Type B pancreatic cell (in vitro differentiated cells): ENCODE results near the gene NR1I3. TPM values are rescaled to one million over a fixed set of nuclear protein-coding genes. Genes with fewer than 3 reads are reported as not detected.

ENCODE experiments used
- DNase-seq: peaks from one replicate; pipeline ENCODE4 v3.0.0; 2021; ENCODE audit warnings: mixed read lengths; ENCODE audit not compliant: unreplicated experiment; ENCODE audit errors: extremely low spot score
- H3K27ac Mint-ChIP-seq: 2 replicates; pipeline ENCODE4 v1.8.0; 2021; ENCODE audit warnings: mild to moderate bottlenecking, mixed read lengths
- H3K27me3 Mint-ChIP-seq: 2 replicates; pipeline ENCODE4 v1.8.0; 2021; ENCODE audit warnings: mixed read lengths
- H3K36me3 Mint-ChIP-seq: 2 replicates; pipeline ENCODE4 v1.8.0; 2021; ENCODE audit warnings: mixed read lengths
- H3K4me1 Mint-ChIP-seq: one replicate; pipeline ENCODE4 v1.8.0; 2021; ENCODE audit warnings: mixed read lengths; ENCODE audit not compliant: unreplicated experiment
- H3K4me3 Mint-ChIP-seq: 2 replicates; pipeline ENCODE4 v1.8.0; 2021; ENCODE audit warnings: mild to moderate bottlenecking, mixed read lengths
- H3K9me3 Mint-ChIP-seq: 2 replicates; pipeline ENCODE4 v1.8.0; 2021; ENCODE audit warnings: mixed read lengths
- total RNA-seq: library from RNA; stranded (reverse); gene quantifications from 2 replicates; pipeline ENCODE4 v1.2.1, GENCODE V29; 2021; ENCODE audit warnings: low replicate concordance
- TF ChIP-seq, protein P1 (sequence below): fragments of 200-600 bp; sonication (generic); conservative IDR thresholded peaks from 2 replicates; pipeline ENCODE4 v1.5.0; 2021; ENCODE audit warnings: antibody characterized with exemption, mild to moderate bottlenecking

The NR1I3 gene
- total RNA-seq, 1 donor from 2014 or later = not detected

DNA sequence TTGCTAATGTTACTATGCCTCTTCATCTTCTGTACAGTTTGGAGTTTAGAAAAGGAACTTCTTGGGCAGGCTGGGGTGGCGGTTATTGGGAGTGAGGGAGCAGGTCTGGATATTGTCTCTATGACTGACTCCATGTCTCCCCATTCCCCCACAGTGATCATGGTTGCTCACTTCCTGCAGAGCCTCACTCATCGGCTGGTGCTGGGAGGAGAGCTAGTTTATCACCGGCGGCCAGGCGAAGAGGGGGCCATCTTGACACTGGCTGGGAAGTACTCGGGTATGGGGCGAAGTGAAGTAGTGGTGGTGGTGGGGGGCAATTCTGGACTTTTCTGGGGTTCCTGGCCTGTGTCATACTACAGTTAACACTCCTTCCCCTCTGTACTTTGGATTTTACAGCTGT is 10.0 kb downstream of the NR1I3 start:
- Mint-ChIP-seq H3K4me1 (peaks cover 25% of the 10 kb centered on the region), H3K27me3 (peaks cover 5% of the 10 kb centered on the region), H3K9me3 (no peaks in the 10 kb centered on the region), H3K36me3 (peaks cover 4% of the 10 kb centered on the region), H3K4me3 (peak overlapping the region; percentile 57), H3K27ac (no peak overlapping the region)
- TF ChIP-seq, protein P1, sequence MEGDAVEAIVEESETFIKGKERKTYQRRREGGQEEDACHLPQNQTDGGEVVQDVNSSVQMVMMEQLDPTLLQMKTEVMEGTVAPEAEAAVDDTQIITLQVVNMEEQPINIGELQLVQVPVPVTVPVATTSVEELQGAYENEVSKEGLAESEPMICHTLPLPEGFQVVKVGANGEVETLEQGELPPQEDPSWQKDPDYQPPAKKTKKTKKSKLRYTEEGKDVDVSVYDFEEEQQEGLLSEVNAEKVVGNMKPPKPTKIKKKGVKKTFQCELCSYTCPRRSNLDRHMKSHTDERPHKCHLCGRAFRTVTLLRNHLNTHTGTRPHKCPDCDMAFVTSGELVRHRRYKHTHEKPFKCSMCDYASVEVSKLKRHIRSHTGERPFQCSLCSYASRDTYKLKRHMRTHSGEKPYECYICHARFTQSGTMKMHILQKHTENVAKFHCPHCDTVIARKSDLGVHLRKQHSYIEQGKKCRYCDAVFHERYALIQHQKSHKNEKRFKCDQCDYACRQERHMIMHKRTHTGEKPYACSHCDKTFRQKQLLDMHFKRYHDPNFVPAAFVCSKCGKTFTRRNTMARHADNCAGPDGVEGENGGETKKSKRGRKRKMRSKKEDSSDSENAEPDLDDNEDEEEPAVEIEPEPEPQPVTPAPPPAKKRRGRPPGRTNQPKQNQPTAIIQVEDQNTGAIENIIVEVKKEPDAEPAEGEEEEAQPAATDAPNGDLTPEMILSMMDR = no peak
- no peak for DNase-seq

DNA sequence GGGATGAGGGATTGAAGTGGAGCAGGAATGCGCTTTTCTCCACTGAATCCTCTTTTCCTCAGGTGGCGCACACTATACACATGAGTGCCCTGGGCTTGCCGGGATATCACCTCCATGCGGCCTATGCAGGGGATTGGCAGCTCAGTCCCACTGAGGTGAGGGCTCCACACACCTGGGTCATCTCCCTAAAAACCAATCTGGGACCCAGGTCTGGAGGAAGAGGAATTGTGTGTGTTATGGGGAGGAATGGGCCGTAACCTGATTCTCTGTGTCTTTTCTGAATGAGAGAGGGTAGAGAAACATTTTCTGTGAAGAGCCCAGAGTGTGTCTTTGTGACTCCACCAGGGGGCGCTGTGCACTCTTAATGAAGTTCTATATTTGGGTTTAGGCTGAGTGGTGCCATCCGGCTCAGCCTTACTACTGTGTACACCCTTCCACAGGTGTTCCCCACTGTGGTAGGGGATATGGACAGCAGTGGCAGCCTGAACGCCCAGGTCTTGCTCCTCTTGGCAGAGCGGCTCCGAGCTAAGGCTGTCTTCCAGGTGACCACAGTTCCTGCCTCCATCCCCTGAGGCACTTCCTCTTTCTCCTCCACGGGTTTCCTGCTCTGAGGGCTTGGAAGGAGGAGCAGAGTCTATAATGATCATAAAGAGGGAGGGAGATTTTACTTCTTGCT is 10.7 kb downstream of the NR1I3 start:
- DNase-seq = peak; percentile 80
- no peaks in the 10 kb centered on the region for H3K9me3 Mint-ChIP-seq
- TF ChIP-seq, protein P1 = peak; percentile 95
- peak overlapping the region; percentile 100 for H3K4me3 Mint-ChIP-seq
- H3K27ac Mint-ChIP-seq = peak overlapping the region; percentile 96
- peaks cover 25% of the 10 kb centered on the region for H3K4me1 Mint-ChIP-seq
- H3K27me3 Mint-ChIP-seq = peaks cover 5% of the 10 kb centered on the region
- peaks cover 4% of the 10 kb centered on the region for H3K36me3 Mint-ChIP-seq

DNA sequence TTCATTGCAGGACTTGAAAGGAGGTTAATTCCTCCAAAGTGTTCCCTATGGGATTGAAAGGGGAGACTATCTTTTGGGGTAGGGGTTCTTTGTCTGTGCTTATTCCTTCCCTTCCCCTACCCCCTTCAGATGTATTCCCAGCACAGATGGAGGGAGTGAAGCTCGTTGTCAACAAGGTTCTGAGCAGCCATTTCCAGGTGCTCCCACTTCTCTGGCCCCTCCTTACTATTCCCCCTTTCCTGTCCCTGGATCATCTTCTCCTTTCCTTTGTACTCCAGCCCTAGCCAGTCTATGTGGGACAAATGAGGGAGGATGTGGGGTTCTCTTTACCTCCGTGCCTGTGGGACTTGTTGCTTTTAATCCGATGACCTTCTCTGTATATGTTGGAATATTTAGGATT is 11.2 kb downstream of the NR1I3 start:
- Mint-ChIP-seq H3K27ac (peak overlapping the region; percentile 96), H3K4me1 (peaks cover 25% of the 10 kb centered on the region), H3K9me3 (no peaks in the 10 kb centered on the region), H3K27me3 (peaks cover 5% of the 10 kb centered on the region), H3K4me3 (peak overlapping the region; percentile 100), H3K36me3 (peaks cover 4% of the 10 kb centered on the region)
- DNase-seq = no peak
- TF ChIP-seq, protein P1 = no peak

DNA sequence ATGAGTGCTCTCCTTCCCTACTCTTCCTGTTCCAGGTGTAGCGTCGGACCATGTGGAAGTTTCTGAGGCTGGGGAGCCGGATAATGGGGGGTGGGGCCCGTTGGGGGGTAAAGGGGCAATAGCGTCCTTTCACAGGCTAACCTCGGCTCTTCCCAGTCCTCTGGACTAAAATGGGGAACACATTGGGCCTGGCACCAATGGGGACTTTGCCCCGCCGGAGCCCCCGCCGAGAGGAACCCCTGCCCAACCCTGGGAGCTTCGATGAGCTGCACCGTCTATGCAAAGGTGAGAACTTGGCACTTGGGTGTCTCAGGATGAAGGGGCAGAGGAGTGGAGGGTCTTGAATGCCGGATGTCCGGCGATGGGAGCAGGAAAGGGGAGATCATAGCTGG is 11.7 kb downstream of the NR1I3 start:
- Mint-ChIP-seq H3K27ac (peak overlapping the region; percentile 96), H3K27me3 (peaks cover 5% of the 10 kb centered on the region), H3K4me3 (peak overlapping the region; percentile 100), H3K9me3 (no peaks in the 10 kb centered on the region), H3K36me3 (peaks cover 4% of the 10 kb centered on the region), H3K4me1 (peaks cover 25% of the 10 kb centered on the region)
- DNase-seq = no peak
- TF ChIP-seq, protein P1 = no peak

DNA sequence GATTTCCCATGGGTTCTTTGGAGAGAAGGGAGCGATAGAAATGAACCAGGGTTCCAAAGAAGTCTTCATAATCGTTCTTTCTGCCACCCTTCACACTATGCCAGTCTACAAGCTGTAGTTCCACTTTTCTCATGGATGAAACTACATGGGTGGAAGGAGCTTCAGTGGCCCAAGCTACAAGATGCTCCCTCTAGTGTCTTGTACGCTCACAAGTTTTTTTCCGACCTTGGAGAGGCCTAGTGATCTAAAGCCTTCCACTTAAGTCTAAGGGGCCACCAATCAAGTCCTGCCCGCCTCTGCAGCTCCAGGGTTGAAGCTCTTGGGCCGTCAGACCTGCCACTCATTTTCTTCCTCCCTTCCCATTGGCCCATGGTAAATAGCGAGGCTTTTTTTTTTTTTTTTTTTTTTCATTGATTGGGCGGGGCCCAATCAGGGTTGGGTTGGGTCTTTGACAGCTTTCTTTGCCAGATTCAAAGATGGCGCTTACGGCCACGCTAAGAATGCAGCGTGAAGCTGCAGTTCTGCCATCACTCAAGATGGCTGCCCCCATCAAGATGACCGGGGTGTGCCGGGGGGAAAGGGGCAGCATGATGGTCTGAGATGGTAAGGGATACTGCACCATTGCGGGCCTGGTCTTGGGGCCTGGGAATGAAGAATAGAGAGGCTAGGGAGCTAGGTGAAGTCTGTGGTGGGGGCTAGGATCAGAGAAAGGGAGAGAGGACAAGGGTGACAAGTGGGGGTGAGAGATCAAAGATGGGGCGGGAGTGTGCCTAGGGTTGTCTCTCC is 12.3 kb downstream of the NR1I3 start, which contains the start of gene TOMM40L:
Gene TOMM40L, plus strand, starts transcription at position 527 of the 786 bp plus-strand sequence. CDS start 430 bp downstream, outside the sequence.
- Mint-ChIP-seq H3K27ac (peak within 1 kb of the TSS; percentile 96), H3K9me3 (no peaks in the 10 kb centered on the region), H3K4me1 (peaks cover 25% of the 10 kb centered on the region), H3K4me3 (peak within 1 kb of the TSS; percentile 100), H3K36me3 (peaks cover 4% of the 10 kb centered on the region), H3K27me3 (peaks cover 5% of the 10 kb centered on the region)
- TF ChIP-seq, protein P1 = peak; percentile 67
- DNase-seq = peak; percentile 86
